NCI-H1694 (cell line): ENCODE results near the gene SLC16A4.
"Not testable (repeated sequence)": the region's sequence is repeated elsewhere in the genome, so short reads cannot be mapped to it uniquely, and the experiment has no call there.

Experiments
- DNase-seq: peaks from one replicate; lab custom pipeline; 2025; lab: John Stamatoyannopoulos, UW

Gene SLC16A4

DNA sequence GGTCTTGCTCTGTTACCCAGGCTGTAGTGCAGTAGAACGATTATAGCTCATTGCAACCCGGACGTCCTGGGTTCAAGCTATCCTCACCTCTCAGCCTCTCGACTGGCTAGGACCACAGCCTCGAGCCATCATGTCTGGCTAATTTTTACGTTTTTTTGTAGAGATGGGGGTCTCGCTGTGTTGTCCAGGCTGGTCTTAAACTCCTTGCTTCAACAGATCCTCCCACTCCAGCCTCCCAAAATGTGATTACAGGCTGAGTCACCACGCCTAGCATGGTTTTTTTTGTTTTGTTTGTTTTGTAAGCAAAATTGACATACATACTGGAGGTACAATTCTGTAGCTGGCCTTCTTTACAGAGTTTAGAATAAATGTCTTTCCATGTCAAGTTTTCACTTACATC, 17.7 kb upstream of the SLC16A4 start:
- no peak for DNase-seq

DNA sequence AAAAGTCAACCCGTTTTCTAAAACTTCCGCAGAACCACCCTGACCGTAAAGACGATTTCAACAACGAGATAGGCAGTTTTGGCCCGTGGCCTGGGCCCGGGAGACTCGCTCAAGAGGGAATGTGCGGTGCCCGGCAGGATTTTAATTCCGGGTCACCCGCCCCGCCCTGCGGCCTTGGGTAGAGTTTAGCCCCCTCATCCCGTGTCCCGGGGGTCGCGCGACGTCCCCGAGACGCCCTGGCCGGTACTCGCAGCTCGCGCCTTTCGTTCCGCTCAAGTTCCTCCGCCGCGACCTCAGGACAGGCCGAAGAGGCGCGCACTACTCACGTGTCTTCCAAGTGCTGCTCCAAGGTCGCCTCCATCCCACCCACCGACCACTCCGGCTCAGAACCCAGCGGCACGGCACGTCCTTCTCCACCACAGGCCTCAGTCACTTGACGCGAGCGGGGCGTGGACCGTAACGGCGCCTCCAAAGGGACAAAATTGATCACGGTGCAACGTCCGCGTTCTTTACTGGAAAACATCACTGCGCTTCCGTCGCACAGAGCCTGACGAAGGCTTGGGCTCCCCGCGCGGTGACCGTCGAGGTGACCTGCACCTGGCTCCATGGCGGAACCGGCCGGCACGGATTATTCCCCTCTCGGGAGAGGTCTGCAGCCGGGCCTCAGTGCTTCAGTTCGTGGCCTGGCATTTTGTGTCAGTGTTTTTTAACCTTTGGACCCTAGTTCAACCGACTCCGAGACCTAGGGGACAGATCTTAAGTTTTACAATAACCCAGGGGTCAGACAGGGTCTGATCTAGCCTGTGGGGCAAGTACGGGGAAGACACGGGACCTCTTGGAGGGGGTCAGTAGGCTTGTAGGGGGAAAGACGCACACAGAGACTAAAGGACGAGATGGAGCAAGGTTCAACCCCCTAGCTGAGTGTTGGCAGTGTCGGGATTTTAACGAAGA, 16.7 kb upstream of the SLC16A4 start, which contains the start of gene LAMTOR5:
TSS of gene LAMTOR5 (minus strand) at position 435 of the 951 bp plus-strand sequence. CDS start at position 361, 74 bp downstream.
- DNase-seq, result peak; percentile 86

DNA sequence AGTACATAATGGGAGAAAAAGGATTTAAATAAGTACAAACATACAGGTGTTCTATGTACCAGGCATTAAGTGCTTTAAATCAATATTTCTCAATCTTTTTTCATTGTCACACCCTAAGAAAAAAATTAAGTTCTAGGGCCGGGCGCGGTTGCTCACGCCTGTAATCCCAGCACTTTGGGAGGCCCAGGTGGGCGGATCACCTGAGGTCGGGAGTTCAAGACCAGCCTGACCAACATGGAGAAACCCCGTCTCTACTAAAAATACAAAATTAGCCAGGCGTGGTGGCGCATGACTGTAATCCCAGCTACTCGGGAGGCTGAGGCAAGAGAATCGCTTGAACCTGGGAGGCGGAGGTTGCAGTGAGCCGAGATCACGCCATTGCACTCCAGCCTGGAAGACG, 15.6 kb upstream of the SLC16A4 start:
- not testable (repeated sequence) for DNase-seq

GRCh38 chr1:110404401-110404800, 13.6 kb upstream of the SLC16A4 start:
- no peak for DNase-seq

DNA sequence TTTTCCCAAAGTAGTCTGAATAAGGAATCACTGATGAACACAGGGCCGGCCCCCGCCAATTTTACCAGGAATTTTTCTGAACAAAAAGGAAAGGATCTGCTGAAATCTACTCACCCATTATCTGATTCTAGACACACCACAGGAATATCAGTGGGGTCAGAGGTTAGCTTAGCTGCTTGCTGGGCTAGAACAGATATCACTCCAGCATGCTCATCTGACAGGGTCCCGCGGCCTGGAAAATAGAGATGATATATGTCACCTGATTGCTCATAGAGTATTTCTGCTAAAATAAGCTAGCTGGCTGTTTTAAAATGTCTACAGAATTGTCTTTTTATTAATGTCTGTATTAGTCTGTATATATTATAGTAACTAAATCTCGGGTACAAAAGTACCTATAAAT, 13.0 kb upstream of the SLC16A4 start:
- DNase-seq, result no peak

DNA sequence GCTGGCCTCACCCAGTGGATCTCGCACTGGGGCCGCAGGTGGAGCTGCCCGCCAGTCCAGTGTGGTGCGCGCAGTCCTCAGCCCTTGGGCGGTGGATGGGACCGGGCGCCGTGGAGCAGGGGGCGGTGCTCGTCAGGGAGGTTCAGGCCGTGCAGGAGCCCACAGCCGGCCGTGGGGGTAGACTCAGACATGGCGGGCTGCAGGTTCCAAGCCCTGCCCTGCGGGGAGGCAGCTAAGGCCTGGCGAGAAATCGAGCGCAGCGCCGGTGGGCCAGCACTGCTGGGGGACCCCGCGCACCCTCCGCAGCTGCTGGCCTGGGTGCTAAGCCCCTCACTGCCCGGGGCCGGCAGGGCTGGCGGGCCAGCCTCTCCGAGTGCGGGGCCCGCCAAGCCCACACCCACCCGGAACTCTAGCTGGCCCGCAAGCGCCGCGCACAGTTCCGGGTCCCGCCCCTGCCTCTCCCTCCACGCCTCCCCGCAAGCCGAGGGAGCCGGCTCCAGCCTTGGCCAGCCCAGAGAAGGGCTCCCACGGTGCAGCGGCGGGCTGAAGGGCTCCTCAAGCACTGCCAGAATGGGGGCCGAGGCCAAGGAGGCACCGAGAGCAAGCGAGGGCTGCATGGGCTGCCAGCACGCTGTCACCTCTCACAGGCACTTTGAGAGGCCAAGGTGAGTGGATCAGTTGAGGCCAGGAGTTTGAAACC, 5.6 kb upstream of the SLC16A4 start:
- DNase-seq, result not testable (repeated sequence)

GRCh38 chr1:110394493-110394820, 3.6 kb upstream of the SLC16A4 start:
- DNase-seq, result no peak

GRCh38 chr1:110393691-110394492, 3.1 kb upstream of the SLC16A4 start:
- no peak for DNase-seq

GRCh38 chr1:110393286-110393685, 2.5 kb upstream of the SLC16A4 start:
- DNase-seq, result no peak

GRCh38 chr1:110390096-110390495, 730 bp downstream of the SLC16A4 start:
- DNase-seq, result no peak

DNA sequence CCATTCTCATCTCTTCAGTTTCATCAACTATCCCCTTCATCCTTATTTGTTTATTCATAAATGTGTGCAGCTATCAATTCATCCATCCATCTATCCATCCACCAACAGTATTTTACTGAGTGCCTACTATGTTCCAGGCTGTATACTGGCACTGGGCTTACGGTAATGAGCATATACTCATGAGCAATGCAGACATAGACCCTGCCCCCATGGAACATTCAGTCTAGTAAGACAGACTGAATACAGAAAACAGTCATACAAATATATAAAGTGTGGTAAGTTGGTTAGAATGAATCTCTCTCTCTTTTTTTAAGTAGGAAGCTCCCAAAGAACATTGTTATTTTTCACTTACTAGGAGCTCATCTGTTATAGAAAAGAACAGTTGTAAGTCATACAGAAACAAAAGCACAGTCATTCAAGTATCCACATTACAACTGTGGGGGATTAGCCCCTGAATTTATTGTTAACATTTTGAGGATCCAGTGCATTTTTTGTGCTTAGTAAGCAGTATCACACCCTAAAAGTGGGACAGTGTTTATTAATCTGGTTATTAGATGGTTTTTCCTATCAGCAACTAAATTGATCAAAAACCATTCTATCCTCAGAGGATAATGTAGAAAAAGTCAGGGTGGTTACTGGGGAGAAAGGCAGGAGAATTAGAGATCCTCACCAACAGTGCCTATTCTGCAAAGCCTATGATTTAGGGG, 3.6 kb downstream of the SLC16A4 start:
- DNase-seq, result no peak

GRCh38 chr1:110385369-110385768, 5.5 kb downstream of the SLC16A4 start:
- DNase-seq, result no peak

DNA sequence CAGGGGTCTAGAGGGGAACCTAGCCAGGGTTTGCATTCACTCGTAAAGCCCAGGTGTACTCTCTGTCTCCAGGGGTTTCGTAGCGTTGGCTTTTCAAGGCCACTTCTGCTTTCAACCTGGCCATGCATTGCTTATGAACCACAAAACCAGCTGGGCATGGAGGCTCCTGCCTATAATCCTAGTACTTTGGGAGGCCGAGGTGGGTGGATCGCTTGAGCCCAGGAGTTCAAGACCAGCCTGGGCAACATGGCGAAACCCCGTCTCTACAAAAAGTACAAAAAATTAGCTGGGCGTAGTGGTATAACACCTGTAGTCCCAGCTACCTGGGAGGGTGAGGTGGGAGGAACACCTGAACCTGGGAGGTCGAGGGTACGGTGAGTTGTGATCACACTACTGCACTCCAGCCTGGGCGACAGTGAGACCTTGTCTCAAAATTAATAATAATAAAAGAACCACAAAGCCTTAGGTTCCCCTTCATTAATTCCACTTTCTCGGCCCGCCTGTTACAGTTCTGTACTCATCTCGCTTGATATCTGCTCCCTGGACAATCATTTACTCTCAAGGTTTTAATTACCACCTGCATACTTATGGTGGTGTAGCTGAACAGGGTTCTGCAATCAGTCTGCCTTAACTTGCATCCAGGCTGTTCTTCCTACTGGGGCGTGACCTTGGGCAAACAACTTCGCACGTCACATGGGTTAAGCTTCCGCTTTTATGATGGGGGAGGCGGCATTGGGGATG, 6.1 kb downstream of the SLC16A4 start:
- DNase-seq, result no peak

DNA sequence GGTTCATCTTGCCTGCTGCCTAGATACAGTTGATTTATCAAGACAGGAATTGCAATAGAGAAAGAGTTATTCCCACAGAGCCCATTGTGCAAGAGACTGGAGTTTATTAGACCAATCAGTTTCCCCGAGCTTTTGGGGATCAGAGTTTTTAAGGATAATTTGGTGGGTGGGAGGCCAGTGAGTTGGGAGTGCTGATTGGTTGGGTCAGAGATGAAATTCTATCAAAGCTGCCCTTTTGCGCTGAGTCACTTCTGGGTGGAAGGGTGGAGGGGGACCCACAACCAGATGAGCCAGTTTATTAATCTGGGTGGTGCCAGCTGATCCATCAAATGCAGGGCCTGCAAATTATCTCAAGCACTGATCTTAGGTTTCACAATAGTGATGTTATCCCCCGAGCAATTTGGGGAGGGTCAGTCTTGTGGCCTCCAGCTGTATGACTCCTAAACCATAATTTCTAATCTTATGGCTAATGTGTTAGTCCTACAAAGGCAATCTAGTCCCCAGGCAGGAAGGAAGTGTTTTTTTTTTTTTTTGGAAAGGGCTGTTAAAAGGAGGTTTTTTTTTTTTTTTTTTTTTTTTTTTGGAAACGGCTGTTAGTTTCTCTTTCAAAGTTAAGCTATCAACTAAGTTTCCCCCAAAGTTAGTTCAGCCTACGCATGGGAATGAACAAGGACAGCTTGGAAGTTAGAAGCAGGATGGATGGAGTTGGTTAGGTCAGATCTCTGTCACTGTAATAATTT, 7.4 kb downstream of the SLC16A4 start:
- DNase-seq, result no peak

GRCh38 chr1:110380672-110381283, 10.0 kb downstream of the SLC16A4 start:
- no peak for DNase-seq

- DNase-seq, result no peak
Observed at GRCh38 chr1:110375490-110375889, 15.3 kb downstream of the SLC16A4 start.

DNA sequence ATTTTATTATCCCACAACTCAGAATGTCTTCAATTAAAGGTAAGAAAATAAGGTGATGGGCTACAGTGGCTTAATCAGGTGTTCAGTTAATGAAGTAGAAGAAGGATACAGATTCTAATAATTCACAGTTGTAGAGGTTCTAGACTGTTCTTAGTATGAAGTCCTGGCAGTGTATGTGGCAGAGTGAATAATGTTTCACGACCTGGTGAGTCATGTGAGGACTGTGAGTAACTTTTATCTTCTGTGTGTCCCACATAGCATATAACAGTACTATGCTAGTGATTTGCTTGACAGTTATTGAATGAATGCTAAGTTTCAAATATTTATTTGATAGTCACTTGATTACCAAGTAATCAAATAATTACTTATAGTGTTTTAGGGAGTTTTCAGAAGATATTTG, 20.0 kb downstream of the SLC16A4 start:
- DNase-seq, result no peak

DNA sequence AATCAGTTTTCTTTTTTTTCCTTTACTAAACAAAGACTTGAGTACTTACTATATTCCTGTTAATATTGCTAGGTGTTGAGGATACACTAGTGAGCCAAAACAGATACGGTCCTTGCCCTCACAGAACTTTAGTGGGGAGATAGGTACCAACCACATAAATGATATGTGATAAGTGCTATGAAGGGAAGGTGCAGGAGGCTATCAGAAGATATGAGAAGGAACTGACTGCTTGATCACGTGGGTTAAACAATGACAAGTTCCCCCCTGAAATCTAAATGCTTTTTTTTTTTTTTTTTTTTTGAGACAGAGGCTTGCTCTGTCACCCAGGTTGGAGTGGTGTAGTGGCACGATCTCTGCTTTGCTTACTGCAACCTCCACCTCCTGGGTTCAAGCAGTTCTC, 26.6 kb downstream of the SLC16A4 start:
- DNase-seq, result no peak

DNA sequence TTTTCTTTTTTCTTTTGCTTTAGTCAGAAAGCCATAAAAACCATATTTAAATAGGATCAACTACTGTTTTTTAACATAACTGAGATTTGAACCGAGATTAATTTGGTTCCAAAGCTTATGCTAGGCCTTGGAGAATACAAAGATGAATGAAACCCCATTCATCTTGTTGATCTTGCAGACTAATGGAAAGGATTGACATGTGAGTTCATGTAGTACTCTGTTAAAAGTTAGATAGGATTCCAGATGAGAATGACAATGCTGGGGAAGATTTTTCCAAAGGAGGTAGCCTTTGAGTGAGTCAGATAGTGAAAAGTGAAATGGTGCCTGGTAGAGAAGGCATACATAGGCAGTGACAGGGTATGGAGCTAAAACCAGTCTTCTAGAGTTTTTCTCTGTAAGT, 29.0 kb downstream of the SLC16A4 start:
- no peak for DNase-seq

- no peak for DNase-seq
Observed at GRCh38 chr1:110360431-110360830, 30.4 kb downstream of the SLC16A4 start.
